ENCODE data around the gene SIRPA.
"Not testable (repeated sequence)": the region's sequence is repeated elsewhere in the genome, so short reads cannot be mapped to it uniquely, and the experiment has no call there.

Gene SIRPA

GRCh38 chr20:1905693-1906092 lies 10.5 kb downstream of the SIRPA start:
- TF ChIP-seq CTCF (IDR thresholded peaks at IDR 0.05) (no peak), ZFX (IDR thresholded peaks at IDR 0.05; ENCODE audit: borderline replicate concordance) (no peak)
- H3K27ac ChIP-seq = no peak overlapping the region

GRCh38 chr20:1906361-1907051 lies 11.3 kb downstream of the SIRPA start:
- no peak for TF ChIP-seq CTCF (IDR thresholded peaks at IDR 0.05)
- TF ChIP-seq ZFX (IDR thresholded peaks at IDR 0.05; ENCODE audit: borderline replicate concordance) = no peak
- no peak overlapping the region for H3K27ac ChIP-seq

- H3K27ac ChIP-seq = no peak overlapping the region
- TF ChIP-seq CTCF (IDR thresholded peaks at IDR 0.05) (no peak), ZFX (IDR thresholded peaks at IDR 0.05; ENCODE audit: borderline replicate concordance) (no peak)
Measured at GRCh38 chr20:1907586-1907985, 12.4 kb downstream of the SIRPA start.

GRCh38 chr20:1908191-1908590 lies 13.0 kb downstream of the SIRPA start:
- no peak for TF ChIP-seq CTCF (IDR thresholded peaks at IDR 0.05)
- TF ChIP-seq ZFX (IDR thresholded peaks at IDR 0.05; ENCODE audit: borderline replicate concordance) = no peak

GRCh38 chr20:1909097-1909496 lies 13.9 kb downstream of the SIRPA start:
- TF ChIP-seq CTCF (IDR thresholded peaks at IDR 0.05) = no peak
- H3K27ac ChIP-seq = no peak overlapping the region

More at GRCh38 chr20:1908191-1908590, 13.0 kb downstream of the SIRPA start:
- no peak overlapping the region for H3K27ac ChIP-seq

- TF ChIP-seq CTCF (IDR thresholded peaks at IDR 0.05) = no peak
- no peak for TF ChIP-seq ZFX (IDR thresholded peaks at IDR 0.05; ENCODE audit: borderline replicate concordance)
- H3K27ac ChIP-seq = no peak overlapping the region
Measured at GRCh38 chr20:1911536-1911935, 16.3 kb downstream of the SIRPA start.

GRCh38 chr20:1912053-1912452 lies 16.8 kb downstream of the SIRPA start:
- TF ChIP-seq ZFX (IDR thresholded peaks at IDR 0.05; ENCODE audit: borderline replicate concordance) = no peak
- H3K27ac ChIP-seq = no peak overlapping the region

- TF ChIP-seq CTCF (IDR thresholded peaks at IDR 0.05) (no peak), ZFX (IDR thresholded peaks at IDR 0.05; ENCODE audit: borderline replicate concordance) (no peak)
- H3K27ac ChIP-seq = no peak overlapping the region
Measured at GRCh38 chr20:1912646-1913045, 17.4 kb downstream of the SIRPA start.

- H3K27ac ChIP-seq = not testable (repeated sequence)
Measured at GRCh38 chr20:1915233-1915632, 20.0 kb downstream of the SIRPA start.

Measured in 22Rv1 (cell line).